Upper lobe of left lung (tissue), 6 donors: ENCODE measurements around the gene SURF1. TPM values are rescaled to one million over a fixed set of nuclear protein-coding genes. Genes with fewer than 3 reads are reported as not detected.

Source experiments
- ATAC-seq, 2 donors: fragments of 200-7000 bp; cut with Tn5 transposase; one replicate each; pipeline ENCODE4 v1.9.1; 2022; ENCODE audit warnings: mild to moderate bottlenecking in 2 of 2, moderate library complexity in 2 of 2; ENCODE audit not compliant: low FRiP score in 2 of 2
- DNase-seq, 2 donors: peaks; one replicate each; pipeline ENCODE4 v3.0.0-alpha.2; 2019 to 2020
- H3K27ac ChIP-seq, 4 donors: fragments of 200-600 bp; sonication (generic); one replicate each; pipeline ENCODE4 v1.5.1; 2016 to 2019
- H3K27me3 ChIP-seq, 4 donors: fragments of 200-600 bp; sonication (generic); one replicate each; pipeline ENCODE4 v1.5.1; 2017 to 2019
- H3K36me3 ChIP-seq, 4 donors: fragments of 200-600 bp; sonication (generic); one replicate each; pipeline ENCODE4 v1.5.1; 2016 to 2019
- H3K4me1 ChIP-seq, 4 donors: fragments of 200-600 bp; sonication (generic); one replicate each; pipeline ENCODE4 v1.5.1; 2018 to 2019
- H3K4me3 ChIP-seq, 4 donors: fragments of 200-600 bp; sonication (generic); one replicate each; pipeline ENCODE4 v1.5.1; 2017 to 2019; ENCODE audit warnings: mild to moderate bottlenecking in 2 of 4, moderate library complexity in 1 of 4
- H3K9me3 ChIP-seq, 4 donors: fragments of 200-600 bp; sonication (generic); one replicate each; pipeline ENCODE4 v1.5.1; 2018 to 2019
- CTCF ChIP-seq, 6 experiments: fragments of 450-650 bp in 4 of 6; fragments of 200-600 bp in 2 of 6; sonication (generic) in 2 of 6; IDR thresholded peaks; one replicate each; pipeline ENCODE4 v1.5.1; 2016 to 2019; ENCODE audit warnings: antibody characterized with exemption in 6 of 6
- EP300 ChIP-seq, 4 donors: sonication (generic); formaldehyde crosslinking; IDR thresholded peaks; one replicate each; pipeline ENCODE4 v1.5.1; 2017; ENCODE audit warnings: antibody characterized with exemption in 4 of 4, control low read depth in 2 of 4
- POLR2A ChIP-seq, 4 donors: fragments of 450-650 bp; IDR thresholded peaks; one replicate each; pipeline ENCODE4 v1.5.1; 2016 to 2017; ENCODE audit warnings: antibody characterized with exemption in 4 of 4, mild to moderate bottlenecking in 2 of 4
- POLR2AphosphoS5 ChIP-seq, 2 donors: sonication (generic); formaldehyde crosslinking; IDR thresholded peaks; one replicate each; pipeline ENCODE4 v1.5.1; 2017; ENCODE audit warnings: antibody characterized with exemption in 2 of 2
- WGBS, 2 donors: methylation state at CpG; one replicate each; pipeline ENCODE4 v1.1.5; 2017 to 2018; 5-methylcytosine and 5-hydroxymethylcytosine counted together
- small RNA-seq, 4 donors: library from RNA; depleted of rRNA; stranded (forward); fragments of <200 nt; gene quantifications; one replicate each; pipeline ENCODE3, GENCODE V24; 2016
- total RNA-seq, 6 donors: library from RNA; depleted of rRNA in 4 of 6; stranded (reverse); fragments of >200 nt in 4 of 6; gene quantifications; one replicate each; pipeline versions ENCODE4 v1.1.0 to v1.2.1, GENCODE V29; 2016 to 2021
- donor health status: DM: no; HTN: no; CAD: no; lungs with moderate emphysema.
- donor health status: DM: no; HTN: yes; CAD: no; lungs with severe emphysema.

The SURF1 gene
- total RNA-seq, 6 donors from 2014 or later: 25.1 to 64.8 (median 45.5) TPM

- no peak for TF ChIP-seq POLR2A (IDR thresholded peaks at IDR 0.05)
- TF ChIP-seq EP300 (IDR thresholded peaks at IDR 0.05): no peak
- no peak for TF ChIP-seq CTCF (IDR thresholded peaks at IDR 0.05)
- TF ChIP-seq POLR2AphosphoS5 (IDR thresholded peaks at IDR 0.05): no peak
- H3K27me3 ChIP-seq: no peaks in the 10 kb centered on the region
- H3K4me1 ChIP-seq: peaks cover 0 to 3% (median 0%) of the 10 kb centered on the region in 4 donors
- ATAC-seq (no peak), DNase-seq (no peak)
- no peak overlapping the region for H3K27ac ChIP-seq
- H3K36me3 ChIP-seq: no peaks in the 10 kb centered on the region
- 78 to 80% methylated on average over 13 of the region's 13 CpGs for WGBS, 2 donors
- no peaks in the 10 kb centered on the region for H3K9me3 ChIP-seq
- no peak overlapping the region for H3K4me3 ChIP-seq
These were observed 52.2 kb downstream of the SURF1 start for GRCh38 chr9:133304158-133304470.

- 84 to 91% methylated on average over 6 to 23 of the region's 26 CpGs for WGBS, 2 donors
- DNase-seq: no peak
- Histone ChIP-seq H3K9me3 (no peaks in the 10 kb centered on the region), H3K4me3 (no peak overlapping the region), H3K36me3 (no peaks in the 10 kb centered on the region), H3K27ac (no peak overlapping the region), H3K4me1 (peaks cover 0 to 3% (median 0%) of the 10 kb centered on the region in 4 donors), H3K27me3 (no peaks in the 10 kb centered on the region)
- no peak for ATAC-seq
- TF ChIP-seq POLR2AphosphoS5 (IDR thresholded peaks at IDR 0.05) (no peak), CTCF (IDR thresholded peaks at IDR 0.05) (no peak), POLR2A (IDR thresholded peaks at IDR 0.05) (no peak), EP300 (IDR thresholded peaks at IDR 0.05) (no peak)
These were observed 52.8 kb downstream of the SURF1 start for GRCh38 chr9:133303266-133304157.

Small RNA genes lying within 50 kb of the gene (small RNA-seq; reads per million reads assigned to genes)
- 0 reads per million in 4 donors for gene RF00019
- gene SNORD24: 0 reads per million in 4 donors
- 0 reads per million in 4 donors for gene SNORD36A
- 0 reads per million in 4 donors for gene SNORD36B
- 0 reads per million in 4 donors for gene SNORD36C

Other genes starting within 250 kb of the SURF1 start
- gene RALGDS, start 235.2 kb downstream of the SURF1 start, total RNA-seq: 100 to 1,000 TPM in 3 of 6 donors, 10 to 100 TPM in 3; 57.1 to 117 (median 88.9) TPM
- 10 to 100 TPM in 5 of 6 donors, 1 to 10 TPM in 1; 9.1 to 71.2 (median 36.0) TPM for gene GBGT1, start 192.6 kb downstream of the SURF1 start, total RNA-seq
- gene OBP2B, start 147.2 kb downstream of the SURF1 start, total RNA-seq: not detected
- 10 to 100 TPM in 5 of 6 donors, 1 to 10 TPM in 1; 7.6 to 84.9 (median 35.4) TPM for gene ABO, start 81.3 kb downstream of the SURF1 start, total RNA-seq
- gene SURF6, start 20.3 kb downstream of the SURF1 start, total RNA-seq: 10 to 100 TPM; 16.6 to 30.4 (median 24.7) TPM
- gene MED22, start 8.4 kb downstream of the SURF1 start, total RNA-seq: 10 to 100 TPM; 28.1 to 41.0 (median 30.5) TPM
- gene RPL7A, start 8.3 kb downstream of the SURF1 start, total RNA-seq: 1,000 to 10,000 TPM in 4 of 6 donors, 100 to 1,000 TPM in 2; 840 to 1,613 (median 1,352) TPM
- gene SURF2, start 63 bp upstream of the SURF1 start, total RNA-seq: 10 to 100 TPM; 18.1 to 31.5 (median 21.7) TPM
- gene SURF4, start 19.6 kb upstream of the SURF1 start, total RNA-seq: 100 to 1,000 TPM in 5 of 6 donors, 10 to 100 TPM in 1; 66.0 to 208 (median 137) TPM
- gene STKLD1, start 19.9 kb upstream of the SURF1 start, total RNA-seq: 1 to 10 TPM in 3 of 6 donors, under 1 TPM in 1, not detected in 2; 0.59 to 3.1 (median 1.6) TPM
- gene REXO4, start 61.5 kb upstream of the SURF1 start, total RNA-seq: 10 to 100 TPM; 14.7 to 34.3 (median 23.1) TPM
- gene ADAMTS13, start 65.9 kb upstream of the SURF1 start, total RNA-seq: 1 to 10 TPM; 1.4 to 9.4 (median 2.5) TPM
- gene CACFD1, start 103.5 kb upstream of the SURF1 start, total RNA-seq: 10 to 100 TPM; 31.1 to 52.8 (median 38.5) TPM
- 10 to 100 TPM in 2 of 6 donors, 1 to 10 TPM in 4; 5.2 to 17.2 (median 7.5) TPM for gene SLC2A6, start 122.6 kb upstream of the SURF1 start, total RNA-seq
- gene MYMK, start 168.5 kb upstream of the SURF1 start, total RNA-seq: not detected
- 10 to 100 TPM in 4 of 6 donors, 1 to 10 TPM in 2; 1.4 to 34.8 (median 19.2) TPM for gene ADAMTSL2, start 178.2 kb upstream of the SURF1 start, total RNA-seq